Keratinocyte (primary cell): ENCODE results near the gene OVOL3. TPM values are rescaled to one million over a fixed set of nuclear protein-coding genes. Genes with fewer than 3 reads are reported as not detected.

ENCODE experiments used
- DNase-seq: peaks from one replicate; pipeline ENCODE4 v3.0.0-alpha.2; 2011; ENCODE audit warnings: low read depth, missing footprints, low spot score
- FAIRE-seq: peaks from 2 replicates; lab custom pipeline; 2011; peaks lifted over from hg19 to GRCh38; lab: Jason Lieb, UNC
- H2AFZ ChIP-seq: 2 replicates; pipeline ENCODE4 v1.6.0; 2012; ENCODE audit warnings: low read length, control low read depth, inconsistent platforms; ENCODE audit not compliant: control insufficient read depth
- H3K27ac ChIP-seq: 2 replicates; pipeline ENCODE4 v1.5.1; 2011; ENCODE audit warnings: low read length; ENCODE audit not compliant: control insufficient read depth, insufficient read depth
- H3K27me3 ChIP-seq: 3 replicates; pipeline ENCODE4 v1.6.0; 2011; ENCODE audit warnings: low read length; ENCODE audit not compliant: control insufficient read depth, insufficient read depth; ENCODE audit errors: extremely low read depth
- H3K36me3 ChIP-seq, 2 experiments: 2 replicates in 1 of 2; 3 replicates in 1 of 2; pipeline ENCODE4 v1.5.1; 2011; ENCODE audit warnings: low read length in 2 of 2, mild to moderate bottlenecking in 1 of 2; ENCODE audit not compliant: control insufficient read depth in 2 of 2, insufficient read depth in 2 of 2; ENCODE audit errors: extremely low read depth in 1 of 2
- H3K4me1 ChIP-seq: 3 replicates; pipeline ENCODE4 v1.5.1; 2011; ENCODE audit warnings: low read length; ENCODE audit not compliant: control insufficient read depth, insufficient read depth; ENCODE audit errors: extremely low read depth
- H3K4me2 ChIP-seq: 3 replicates; pipeline ENCODE4 v1.6.0; 2011; ENCODE audit warnings: low read depth, low read length; ENCODE audit not compliant: control insufficient read depth, insufficient read depth; ENCODE audit errors: extremely low read depth
- H3K4me3 ChIP-seq, 3 experiments: fragments of 200-600 bp in 1 of 3; sonication (generic) in 1 of 3; 2 replicates in 2 of 3; 3 replicates in 1 of 3; pipeline ENCODE4 v1.5.1; 2011 to 2016; ENCODE audit warnings: low read length in 3 of 3, mild to moderate bottlenecking in 3 of 3, control low read depth in 2 of 3, inconsistent platforms in 1 of 3, low read depth in 1 of 3, mixed read lengths in 1 of 3, mixed run types in 1 of 3, moderate library complexity in 1 of 3; ENCODE audit not compliant: control insufficient read depth in 2 of 3, insufficient read depth in 2 of 3; ENCODE audit errors: extremely low read depth in 1 of 3
- H3K79me2 ChIP-seq: 2 replicates; pipeline ENCODE4 v1.6.0; 2012; ENCODE audit warnings: low read length; ENCODE audit not compliant: control insufficient read depth, insufficient read depth
- H3K9ac ChIP-seq: 3 replicates; pipeline ENCODE4 v1.6.0; 2011; ENCODE audit warnings: low read length; ENCODE audit not compliant: control insufficient read depth, insufficient read depth; ENCODE audit errors: extremely low read depth
- H3K9me1 ChIP-seq: 3 replicates; pipeline ENCODE4 v1.6.0; 2011; ENCODE audit warnings: low read length; ENCODE audit not compliant: control insufficient read depth, insufficient read depth; ENCODE audit errors: extremely low read depth
- H3K9me3 ChIP-seq: 2 replicates; pipeline ENCODE4 v1.5.1; 2012; ENCODE audit warnings: low read depth, low read length; ENCODE audit not compliant: control insufficient read depth
- H4K20me1 ChIP-seq: 3 replicates; pipeline ENCODE4 v1.6.0; 2011; ENCODE audit warnings: low read length; ENCODE audit not compliant: control insufficient read depth, insufficient read depth; ENCODE audit errors: extremely low read depth
- EZH2 ChIP-seq: IDR thresholded peaks from one replicate; pipeline ENCODE4 v1.6.1; 2012; ENCODE audit warnings: inconsistent platforms, mild to moderate bottlenecking, low read length, moderate library complexity
- dilution Hi-C: fragments of 300-500 bp; cut with MboI; formaldehyde crosslinking; loops from one replicate; pipeline ENCODE4 v1.7.0; 2020; ENCODE audit warnings: low sequenced_read_pairs; ENCODE audit not compliant: extremely low pct_ligation_motif_present
- polyA plus RNA-seq, 5 experiments: library from polyadenylated mRNA; depleted of rRNA in 3 of 5; stranded (reverse) in 3 of 5; stranded (forward) in 1 of 5; unstranded in 1 of 5; fragments of >200 nt; gene quantifications; 1 replicate in 1 of 5; 2 replicates in 3 of 5; 3 replicates in 1 of 5; pipeline versions ENCODE4 v1.2.1 to v1.2.3, GENCODE V29; 2011 to 2012; ENCODE audit warnings: missing spikeins in 2 of 5, low read depth in 1 of 5, low replicate concordance in 1 of 5
- TF ChIP-seq, protein P1 (sequence below), 3 experiments: IDR thresholded peaks in 1 of 3; conservative IDR thresholded peaks in 1 of 3; optimal IDR thresholded peaks in 1 of 3; 2 replicates in 2 of 3; 3 replicates in 1 of 3; pipeline versions ENCODE3 to v1.5.1; 2011; ENCODE audit warnings: low read length in 3 of 3, mild to moderate bottlenecking in 3 of 3, moderate library complexity in 2 of 3, control low read depth in 1 of 3, inconsistent platforms in 1 of 3; ENCODE audit not compliant: insufficient read depth in 2 of 3; ENCODE audit errors: extremely low read depth in 1 of 3

Gene OVOL3
- polyA plus RNA-seq, 1 donor (not counting 4 experiments of a cell fraction or from before 2014, with no cell fraction given): not detected

- peak within 1 kb of the TSS; percentile 90 for H3K27ac ChIP-seq
- H3K9ac ChIP-seq: peak within 1 kb of the TSS; percentile 93
- peak; percentile 99 for DNase-seq
- H4K20me1 ChIP-seq: peaks cover 3% of the 10 kb centered on the region
- peaks cover 14 to 21% of the 10 kb centered on the region in 2 experiments for H3K36me3 ChIP-seq
- dilution Hi-C loops: no loop called here
- FAIRE-seq: peak; percentile 72
- H3K4me3 ChIP-seq: peak within 1 kb of the TSS; percentile 83 to 97 (median 94)
- H3K4me2 ChIP-seq: peak within 1 kb of the TSS; percentile 97
- H3K9me3 ChIP-seq: no peaks in the 10 kb centered on the region
- no peaks in the 10 kb centered on the region for H3K9me1 ChIP-seq
- peaks cover 10% of the 10 kb centered on the region for H3K4me1 ChIP-seq
- TF ChIP-seq, protein P1, sequence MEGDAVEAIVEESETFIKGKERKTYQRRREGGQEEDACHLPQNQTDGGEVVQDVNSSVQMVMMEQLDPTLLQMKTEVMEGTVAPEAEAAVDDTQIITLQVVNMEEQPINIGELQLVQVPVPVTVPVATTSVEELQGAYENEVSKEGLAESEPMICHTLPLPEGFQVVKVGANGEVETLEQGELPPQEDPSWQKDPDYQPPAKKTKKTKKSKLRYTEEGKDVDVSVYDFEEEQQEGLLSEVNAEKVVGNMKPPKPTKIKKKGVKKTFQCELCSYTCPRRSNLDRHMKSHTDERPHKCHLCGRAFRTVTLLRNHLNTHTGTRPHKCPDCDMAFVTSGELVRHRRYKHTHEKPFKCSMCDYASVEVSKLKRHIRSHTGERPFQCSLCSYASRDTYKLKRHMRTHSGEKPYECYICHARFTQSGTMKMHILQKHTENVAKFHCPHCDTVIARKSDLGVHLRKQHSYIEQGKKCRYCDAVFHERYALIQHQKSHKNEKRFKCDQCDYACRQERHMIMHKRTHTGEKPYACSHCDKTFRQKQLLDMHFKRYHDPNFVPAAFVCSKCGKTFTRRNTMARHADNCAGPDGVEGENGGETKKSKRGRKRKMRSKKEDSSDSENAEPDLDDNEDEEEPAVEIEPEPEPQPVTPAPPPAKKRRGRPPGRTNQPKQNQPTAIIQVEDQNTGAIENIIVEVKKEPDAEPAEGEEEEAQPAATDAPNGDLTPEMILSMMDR (optimal IDR thresholded peaks at IDR 0.05 in 1 of 3, IDR thresholded peaks at IDR 0.05 in 1 of 3, conservative IDR thresholded peaks at IDR 0.05 in 1 of 3; ENCODE audit: extremely low read depth in 1 of 3, insufficient read depth in 2 of 3, low read length in 3 of 3): no peak
- TF ChIP-seq EZH2: no peak
- H3K27me3 ChIP-seq: no peaks in the 10 kb centered on the region
- peaks cover 19% of the 10 kb centered on the region for H3K79me2 ChIP-seq
- peak within 1 kb of the TSS; percentile 91 for H2AFZ ChIP-seq
Observed at GRCh38 chr19:36114721-36115452, 3.9 kb downstream of the OVOL3 start, which contains the start of gene POLR2I. POLR2I (minus strand) TSS chr19:36114875; CDS start chr19:36114856, 19 bp downstream.

DNA sequence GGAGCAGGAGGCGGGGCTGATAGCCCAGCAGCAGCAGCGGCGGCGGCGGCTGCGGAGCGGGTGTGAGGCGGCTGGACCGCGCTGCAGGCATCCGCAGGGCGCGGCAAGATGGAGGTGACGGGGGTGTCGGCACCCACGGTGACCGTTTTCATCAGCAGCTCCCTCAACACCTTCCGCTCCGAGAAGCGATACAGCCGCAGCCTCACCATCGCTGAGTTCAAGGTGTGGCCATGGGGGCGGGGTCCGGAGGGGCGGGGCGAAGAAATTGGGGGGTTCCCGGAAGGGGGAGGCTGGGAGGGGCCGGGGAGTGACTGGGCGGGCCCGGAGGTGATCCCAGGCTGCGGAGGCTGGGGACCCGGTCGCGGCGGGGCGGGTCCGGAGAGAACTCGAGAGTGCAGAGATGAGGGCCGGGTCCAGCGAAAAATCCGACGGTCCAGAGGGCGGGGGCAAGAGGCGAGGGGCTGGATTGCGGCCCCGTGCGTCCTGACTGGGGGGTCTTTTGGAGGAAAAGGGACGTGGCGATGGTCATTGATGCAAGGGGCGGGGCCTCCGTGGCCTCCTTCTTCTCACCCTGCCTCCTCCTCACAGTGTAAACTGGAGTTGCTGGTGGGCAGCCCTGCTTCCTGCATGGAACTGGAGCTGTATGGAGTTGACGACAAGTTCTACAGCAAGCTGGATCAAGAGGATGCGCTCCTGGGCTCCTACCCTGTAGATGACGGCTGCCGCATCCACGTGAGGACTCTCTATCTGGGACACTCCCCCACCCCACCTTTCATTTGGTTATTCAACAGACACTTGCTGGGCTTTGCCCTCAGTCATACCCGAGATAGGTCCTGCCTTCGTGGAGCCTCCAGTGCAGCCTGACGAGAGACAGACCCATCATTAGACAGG lies 4.8 kb downstream of the OVOL3 start, which contains the start of gene TBCB:
TSS of gene TBCB (plus strand) at position 16 of the 891 bp plus-strand sequence. CDS start at position 109, 93 bp downstream.
- Histone ChIP-seq H3K27me3 (no peaks in the 10 kb centered on the region), H3K36me3 (peaks cover 21 to 22% of the 10 kb centered on the region in 2 experiments), H3K9me1 (no peaks in the 10 kb centered on the region), H4K20me1 (peaks cover 3% of the 10 kb centered on the region), H3K79me2 (peaks cover 19% of the 10 kb centered on the region), H3K4me1 (peaks cover 10% of the 10 kb centered on the region), H2AFZ (peak within 1 kb of the TSS; percentile 91), H3K4me2 (peak within 1 kb of the TSS; percentile 97), H3K27ac (peak within 1 kb of the TSS; percentile 90), H3K4me3 (peak within 1 kb of the TSS; percentile 83 to 97 (median 94)), H3K9ac (peak within 1 kb of the TSS; percentile 93), H3K9me3 (no peaks in the 10 kb centered on the region)
- FAIRE-seq: no peak
- dilution Hi-C loops: no loop called here
- no peak for TF ChIP-seq EZH2
- TF ChIP-seq, protein P1 (optimal IDR thresholded peaks at IDR 0.05 in 1 of 3, IDR thresholded peaks at IDR 0.05 in 1 of 3, conservative IDR thresholded peaks at IDR 0.05 in 1 of 3; ENCODE audit: extremely low read depth in 1 of 3, insufficient read depth in 2 of 3, low read length in 3 of 3): no peak
- DNase-seq: no peak
